Measurements from ENCODE around the gene C11orf68. TPM values are rescaled to one million over a fixed set of nuclear protein-coding genes. Genes with fewer than 3 reads are reported as not detected.
A peak's percentile ranks its signal among the peaks of the same experiment; 100 is the strongest.

C11orf68 gene
- total RNA-seq, 6 experiments from 2014 or later, result 79.0 to 94.6 (median 85.0) TPM

- Mint-ChIP-seq H3K27ac (peak overlapping the region; percentile 94), H3K27me3 (ENCODE audit: insufficient read depth) (peaks cover 8% of the 10 kb centered on the region), H3K4me1 (ENCODE audit: low read depth) (peaks cover 28% of the 10 kb centered on the region), H3K36me3 (ENCODE audit: low read depth) (no peaks in the 10 kb centered on the region), H3K4me3 (peak overlapping the region; percentile 74), H3K9me3 (no peaks in the 10 kb centered on the region)
- TF ChIP-seq, protein P1, sequence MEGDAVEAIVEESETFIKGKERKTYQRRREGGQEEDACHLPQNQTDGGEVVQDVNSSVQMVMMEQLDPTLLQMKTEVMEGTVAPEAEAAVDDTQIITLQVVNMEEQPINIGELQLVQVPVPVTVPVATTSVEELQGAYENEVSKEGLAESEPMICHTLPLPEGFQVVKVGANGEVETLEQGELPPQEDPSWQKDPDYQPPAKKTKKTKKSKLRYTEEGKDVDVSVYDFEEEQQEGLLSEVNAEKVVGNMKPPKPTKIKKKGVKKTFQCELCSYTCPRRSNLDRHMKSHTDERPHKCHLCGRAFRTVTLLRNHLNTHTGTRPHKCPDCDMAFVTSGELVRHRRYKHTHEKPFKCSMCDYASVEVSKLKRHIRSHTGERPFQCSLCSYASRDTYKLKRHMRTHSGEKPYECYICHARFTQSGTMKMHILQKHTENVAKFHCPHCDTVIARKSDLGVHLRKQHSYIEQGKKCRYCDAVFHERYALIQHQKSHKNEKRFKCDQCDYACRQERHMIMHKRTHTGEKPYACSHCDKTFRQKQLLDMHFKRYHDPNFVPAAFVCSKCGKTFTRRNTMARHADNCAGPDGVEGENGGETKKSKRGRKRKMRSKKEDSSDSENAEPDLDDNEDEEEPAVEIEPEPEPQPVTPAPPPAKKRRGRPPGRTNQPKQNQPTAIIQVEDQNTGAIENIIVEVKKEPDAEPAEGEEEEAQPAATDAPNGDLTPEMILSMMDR (IDR thresholded peaks at IDR 0.05), result no peak
- no peak for DNase-seq
These were observed 23.0 kb upstream of the C11orf68 start for GRCh38 chr11:65941720-65942310.

- DNase-seq, result no peak
- no peak overlapping the region for H3K4me3 Mint-ChIP-seq
- H3K27me3 Mint-ChIP-seq (ENCODE audit: insufficient read depth), result peaks cover 7% of the 10 kb centered on the region
- H3K4me1 Mint-ChIP-seq (ENCODE audit: low read depth), result peaks cover 34% of the 10 kb centered on the region
- TF ChIP-seq, protein P1 (IDR thresholded peaks at IDR 0.05), result no peak
- H3K27ac Mint-ChIP-seq, result no peak overlapping the region
- no peaks in the 10 kb centered on the region for H3K9me3 Mint-ChIP-seq
- no peaks in the 10 kb centered on the region for H3K36me3 Mint-ChIP-seq (ENCODE audit: low read depth)
These were observed 18.9 kb upstream of the C11orf68 start for GRCh38 chr11:65937766-65938165.

DNA sequence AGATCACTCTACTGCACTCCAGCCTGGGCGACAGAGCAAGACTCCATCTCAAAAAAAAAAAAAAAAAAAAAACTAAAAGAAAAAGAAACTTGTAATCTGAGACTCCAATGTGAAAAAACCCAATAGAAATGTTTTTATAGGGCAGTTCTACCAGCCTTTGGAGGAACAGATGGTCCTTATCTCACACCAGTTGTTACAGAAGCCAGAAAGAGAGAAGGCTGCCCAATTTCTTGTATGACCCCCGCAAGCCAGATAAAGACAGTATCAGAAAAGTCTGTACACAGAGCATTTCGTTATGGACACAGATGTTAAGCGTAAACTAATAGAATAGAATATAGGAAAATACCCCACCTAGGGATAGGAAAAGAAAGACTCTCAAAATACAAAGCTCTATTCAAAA, 15.2 kb upstream of the C11orf68 start:
- H3K4me1 Mint-ChIP-seq (ENCODE audit: low read depth), result peaks cover 11% of the 10 kb centered on the region
- no peaks in the 10 kb centered on the region for H3K9me3 Mint-ChIP-seq
- H3K4me3 Mint-ChIP-seq, result no peak overlapping the region
- no peak for DNase-seq
- H3K27ac Mint-ChIP-seq, result no peak overlapping the region
- 0 out of 2 replicates have a peak, but pooled peaks cover 1% of the 10 kb centered on the region for H3K36me3 Mint-ChIP-seq (ENCODE audit: low read depth)
- TF ChIP-seq, protein P1 (IDR thresholded peaks at IDR 0.05), result no peak
- H3K27me3 Mint-ChIP-seq (ENCODE audit: insufficient read depth), result peaks cover 3% of the 10 kb centered on the region

GRCh38 chr11:65932558-65932919, 13.7 kb upstream of the C11orf68 start:
- peak; percentile 12 for DNase-seq
- H3K27ac Mint-ChIP-seq, result no peak overlapping the region
- TF ChIP-seq, protein P1 (IDR thresholded peaks at IDR 0.05), result peak; percentile 49

GRCh38 chr11:65931773-65932557, 13.1 kb upstream of the C11orf68 start:
- DNase-seq, result no peak
- Mint-ChIP-seq H3K9me3 (no peaks in the 10 kb centered on the region), H3K36me3 (ENCODE audit: low read depth) (0 out of 2 replicates have a peak, but pooled peaks cover 3% of the 10 kb centered on the region)

More at GRCh38 chr11:65932558-65932919, 13.7 kb upstream of the C11orf68 start:
- peaks cover 11% of the 10 kb centered on the region for H3K4me1 Mint-ChIP-seq (ENCODE audit: low read depth)
- H3K9me3 Mint-ChIP-seq, result no peaks in the 10 kb centered on the region
- peaks cover 4% of the 10 kb centered on the region; the same call in 1 of the 2 replicates for H3K27me3 Mint-ChIP-seq (ENCODE audit: insufficient read depth)
- no peak overlapping the region for H3K4me3 Mint-ChIP-seq
- 0 out of 2 replicates have a peak, but pooled peaks cover 3% of the 10 kb centered on the region for H3K36me3 Mint-ChIP-seq (ENCODE audit: low read depth)

More at GRCh38 chr11:65931773-65932557, 13.1 kb upstream of the C11orf68 start:
- Mint-ChIP-seq H3K27ac (no peak overlapping the region), H3K27me3 (ENCODE audit: insufficient read depth) (peaks cover 3% of the 10 kb centered on the region; the same call in 1 of the 2 replicates), H3K4me3 (no peak overlapping the region), H3K4me1 (ENCODE audit: low read depth) (peaks cover 11% of the 10 kb centered on the region)
- TF ChIP-seq, protein P1 (IDR thresholded peaks at IDR 0.05), result no peak
